Smooth muscle cell (in vitro differentiated cells): ENCODE results near the gene ZNF335. TPM values are rescaled to one million over a fixed set of nuclear protein-coding genes. Genes with fewer than 3 reads are reported as not detected.

Source experiments
- DNase-seq: peaks from one replicate; lab custom pipeline; 2025; ENCODE audit not compliant: unreplicated experiment; lab: John Stamatoyannopoulos, UW
- H2AFZ ChIP-seq: fragments of 200-600 bp; sonication (generic); 2 replicates; pipeline ENCODE4 v1.6.0; 2016; ENCODE audit warnings: antibody characterized with exemption, low read depth, mild to moderate bottlenecking
- H3F3A ChIP-seq: fragments of 200-600 bp; sonication (generic); 2 replicates; pipeline ENCODE4 v1.6.0; 2017; ENCODE audit warnings: antibody characterized with exemption, low read depth
- H3K27ac ChIP-seq: fragments of 200-600 bp; sonication (generic); 2 replicates; pipeline ENCODE4 v1.5.1; 2016; ENCODE audit warnings: low read depth, mild to moderate bottlenecking
- H3K27me3 ChIP-seq: fragments of 200-600 bp; sonication (generic); 2 replicates; pipeline ENCODE4 v1.6.1; 2016; ENCODE audit warnings: low read depth, mild to moderate bottlenecking
- H3K36me3 ChIP-seq: fragments of 200-600 bp; sonication (generic); 2 replicates; pipeline ENCODE4 v1.5.1; 2016; ENCODE audit warnings: low read depth
- H3K4me1 ChIP-seq: fragments of 200-600 bp; sonication (generic); 2 replicates; pipeline ENCODE4 v1.5.1; 2016; ENCODE audit warnings: low read depth
- H3K4me2 ChIP-seq: fragments of 200-600 bp; sonication (generic); 2 replicates; pipeline ENCODE4 v1.6.0; 2016; ENCODE audit warnings: mild to moderate bottlenecking
- H3K4me3 ChIP-seq: fragments of 200-600 bp; sonication (generic); 2 replicates; pipeline ENCODE4 v1.5.1; 2016; ENCODE audit warnings: mild to moderate bottlenecking
- H3K79me2 ChIP-seq: fragments of 200-600 bp; sonication (generic); 2 replicates; pipeline ENCODE4 v1.6.0; 2016; ENCODE audit warnings: low read depth, mild to moderate bottlenecking
- H3K9ac ChIP-seq: fragments of 200-600 bp; sonication (generic); 2 replicates; pipeline ENCODE4 v1.6.0; 2016; ENCODE audit warnings: low read depth
- H3K9me3 ChIP-seq: fragments of 200-600 bp; sonication (generic); replicated peaks from 2 replicates; pipeline ENCODE4 v1.5.1; 2016; ENCODE audit warnings: low read depth
- H4K20me1 ChIP-seq: fragments of 200-600 bp; sonication (generic); 2 replicates; pipeline ENCODE4 v1.6.0; 2016; ENCODE audit warnings: low read depth
- WGBS: methylation state at CpG from one replicate; pipeline ENCODE4 v1.1.7; 2016; ENCODE audit warnings: low lambda C conversion rate; 5-methylcytosine and 5-hydroxymethylcytosine counted together
- polyA plus RNA-seq: library from polyadenylated mRNA; unstranded; fragments of >200 nt; fragmentation: Nextera tagmentation; extraction: Ambion mirVana; gene quantifications from 2 replicates; pipeline ENCODE4 v1.2.1, GENCODE V29; 2016
- total RNA-seq: library from RNA; depleted of rRNA; stranded (reverse); fragments of >200 nt; gene quantifications from 2 replicates; pipeline ENCODE4 v1.2.3, GENCODE V29; 2014
- TF ChIP-seq, protein P1 (sequence below): fragments of 200-600 bp; sonication (generic); IDR thresholded peaks from 2 replicates; pipeline ENCODE4 v1.5.1; 2017; ENCODE audit warnings: borderline replicate concordance, mild to moderate bottlenecking, antibody characterized with exemption; ENCODE audit not compliant: insufficient read depth, poor library complexity, severe bottlenecking

The ZNF335 gene
- total and polyA plus RNA-seq, 2 experiments from 2014 or later = 11.2 to 14.2 TPM

DNA sequence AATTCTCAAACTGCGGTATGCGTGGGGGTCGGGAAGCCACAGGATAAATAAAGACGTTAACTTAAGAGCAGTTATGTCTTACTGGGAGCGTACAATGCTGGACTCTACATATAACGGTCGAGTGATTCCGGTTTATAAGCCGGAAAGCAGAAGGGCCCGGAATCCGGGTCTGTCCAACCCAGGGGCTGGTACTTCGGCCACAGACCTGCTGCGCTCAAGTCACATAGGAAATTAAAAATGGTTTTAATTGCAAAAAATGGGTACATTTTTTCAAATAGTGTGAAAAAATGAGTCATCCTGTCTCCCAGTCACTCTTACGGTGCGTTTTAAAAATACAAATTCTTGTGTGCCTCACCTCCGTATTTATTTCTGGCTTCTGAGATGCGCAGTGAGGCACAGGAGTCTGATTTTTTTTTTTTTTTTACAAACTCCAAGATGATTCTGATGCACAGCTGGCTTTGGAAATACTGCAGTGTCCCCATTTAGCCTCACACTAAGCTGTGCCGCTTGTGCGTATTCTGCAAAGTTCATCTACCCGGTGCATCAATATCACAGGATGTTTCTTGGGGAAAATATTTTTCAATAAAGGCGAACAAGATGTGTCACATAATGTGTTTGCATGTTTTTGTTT is 36.5 kb downstream of the ZNF335 start:
- 15% methylated on average over 21 of the region's 21 CpGs for WGBS
- Histone ChIP-seq H3K9ac (peak overlapping the region; percentile 92), H3F3A (peaks cover under 1% of the 10 kb centered on the region), H3K4me3 (peak overlapping the region; percentile 94), H2AFZ (no peak overlapping the region), H3K36me3 (peaks cover 2% of the 10 kb centered on the region), H3K27ac (peak overlapping the region; percentile 96), H3K27me3 (no peaks in the 10 kb centered on the region), H3K79me2 (peaks cover 35% of the 10 kb centered on the region), H3K9me3 (no peaks in the 10 kb centered on the region), H3K4me1 (peaks cover 10% of the 10 kb centered on the region), H3K4me2 (peak overlapping the region; percentile 89), H4K20me1 (peaks cover 49% of the 10 kb centered on the region)
- TF ChIP-seq, protein P1, sequence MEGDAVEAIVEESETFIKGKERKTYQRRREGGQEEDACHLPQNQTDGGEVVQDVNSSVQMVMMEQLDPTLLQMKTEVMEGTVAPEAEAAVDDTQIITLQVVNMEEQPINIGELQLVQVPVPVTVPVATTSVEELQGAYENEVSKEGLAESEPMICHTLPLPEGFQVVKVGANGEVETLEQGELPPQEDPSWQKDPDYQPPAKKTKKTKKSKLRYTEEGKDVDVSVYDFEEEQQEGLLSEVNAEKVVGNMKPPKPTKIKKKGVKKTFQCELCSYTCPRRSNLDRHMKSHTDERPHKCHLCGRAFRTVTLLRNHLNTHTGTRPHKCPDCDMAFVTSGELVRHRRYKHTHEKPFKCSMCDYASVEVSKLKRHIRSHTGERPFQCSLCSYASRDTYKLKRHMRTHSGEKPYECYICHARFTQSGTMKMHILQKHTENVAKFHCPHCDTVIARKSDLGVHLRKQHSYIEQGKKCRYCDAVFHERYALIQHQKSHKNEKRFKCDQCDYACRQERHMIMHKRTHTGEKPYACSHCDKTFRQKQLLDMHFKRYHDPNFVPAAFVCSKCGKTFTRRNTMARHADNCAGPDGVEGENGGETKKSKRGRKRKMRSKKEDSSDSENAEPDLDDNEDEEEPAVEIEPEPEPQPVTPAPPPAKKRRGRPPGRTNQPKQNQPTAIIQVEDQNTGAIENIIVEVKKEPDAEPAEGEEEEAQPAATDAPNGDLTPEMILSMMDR = no peak
- no peak for DNase-seq

DNA sequence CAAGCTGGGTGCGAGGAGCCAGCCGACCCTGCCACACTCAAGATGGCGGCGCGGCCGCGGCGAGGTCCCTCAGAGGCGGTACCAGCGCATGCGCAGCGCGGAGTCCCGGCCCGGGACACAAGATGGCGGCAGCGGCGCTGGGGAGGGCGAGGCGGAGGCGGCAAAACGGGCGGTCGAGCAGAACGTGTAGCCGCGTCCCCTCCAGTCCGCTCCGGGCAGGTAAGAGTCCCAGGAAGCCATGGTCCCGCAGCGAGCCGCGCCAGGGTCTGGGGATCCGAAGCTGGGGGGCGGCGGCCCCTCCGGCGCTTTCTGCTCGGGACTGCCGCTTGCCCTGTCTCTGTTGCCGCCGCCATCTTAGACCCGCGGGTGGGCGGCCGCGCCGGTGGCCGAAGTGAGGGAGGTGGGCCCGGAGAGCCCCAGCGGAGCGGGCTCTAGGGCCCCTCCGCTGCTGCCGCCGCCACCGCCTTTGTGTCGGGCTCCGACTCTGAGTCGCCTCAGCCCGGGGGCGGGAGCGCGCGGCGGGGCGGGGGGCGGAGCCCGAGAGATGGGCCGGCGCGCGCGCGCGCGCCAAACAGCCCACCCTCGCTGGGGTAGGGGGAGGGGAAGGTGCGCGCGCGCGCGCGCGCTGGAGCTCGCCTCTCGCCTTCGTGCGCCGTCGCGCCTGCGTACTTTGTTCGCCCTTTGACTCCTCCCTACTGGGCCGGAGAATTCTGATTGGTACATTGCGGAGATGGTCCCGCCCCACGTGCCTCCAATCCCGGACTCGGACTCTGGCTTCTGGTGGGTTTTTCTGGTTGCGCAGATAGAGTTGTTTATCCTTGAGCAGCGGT is 37.2 kb downstream of the ZNF335 start, which contains the start of gene PCIF1:
Gene PCIF1, plus strand, starts transcription at position 98 of the 830 bp plus-strand sequence. CDS start 4,317 bp downstream, outside the sequence.
- Histone ChIP-seq H3F3A (peaks cover 8% of the 10 kb centered on the region), H3K27ac (peak within 1 kb of the TSS; percentile 100), H3K27me3 (no peaks in the 10 kb centered on the region), H3K4me1 (peaks cover 10% of the 10 kb centered on the region), H2AFZ (peak within 1 kb of the TSS; percentile 64), H3K36me3 (peaks cover 2% of the 10 kb centered on the region), H4K20me1 (peaks cover 49% of the 10 kb centered on the region), H3K4me3 (peak within 1 kb of the TSS; percentile 94), H3K4me2 (peak within 1 kb of the TSS; percentile 99), H3K9me3 (no peaks in the 10 kb centered on the region), H3K9ac (peak within 1 kb of the TSS; percentile 100), H3K79me2 (peaks cover 35% of the 10 kb centered on the region)
- under 1% methylated on average over 55 of the region's 102 CpGs for WGBS
- DNase-seq = peak; percentile 92
- TF ChIP-seq, protein P1 = no peak

DNA sequence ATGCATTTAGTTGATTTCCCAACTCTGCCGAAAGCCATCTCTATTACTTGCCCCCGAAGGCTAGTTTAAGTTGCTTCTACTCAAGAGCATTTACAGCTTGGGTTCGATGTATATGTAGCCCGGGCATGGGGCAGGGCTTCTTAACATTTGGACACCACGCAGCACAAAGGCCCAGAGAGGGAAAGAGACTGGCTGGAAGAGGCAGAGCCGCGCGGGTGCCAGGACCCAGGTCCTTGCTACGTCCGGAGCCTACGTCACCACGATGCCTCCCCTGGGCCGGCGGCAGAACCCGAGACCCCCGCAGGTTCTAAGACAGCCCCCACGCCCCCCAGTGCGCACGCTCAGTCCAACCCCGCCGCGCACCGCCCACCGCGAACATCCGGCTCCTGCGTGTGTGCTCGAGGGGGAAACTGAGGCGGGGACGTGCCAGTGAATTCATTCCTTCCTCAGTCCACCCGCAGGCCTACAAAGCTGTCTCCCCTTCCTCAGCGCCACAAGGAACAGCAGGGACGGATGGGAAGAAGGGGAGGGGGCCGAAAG is 37.9 kb downstream of the ZNF335 start:
- WGBS = 2% methylated on average over 34 of the region's 34 CpGs
- peak overlapping the region; percentile 100 for H3K9ac ChIP-seq
- H3F3A ChIP-seq = peaks cover 9% of the 10 kb centered on the region
- H3K4me1 ChIP-seq = peaks cover 10% of the 10 kb centered on the region
- no peaks in the 10 kb centered on the region for H3K27me3 ChIP-seq
- DNase-seq = no peak
- peak overlapping the region; percentile 99 for H3K4me2 ChIP-seq
- H3K9me3 ChIP-seq = no peaks in the 10 kb centered on the region
- TF ChIP-seq, protein P1 = no peak
- H3K27ac ChIP-seq = peak overlapping the region; percentile 100
- peak overlapping the region; percentile 94 for H3K4me3 ChIP-seq
- peaks cover 35% of the 10 kb centered on the region for H3K79me2 ChIP-seq
- H4K20me1 ChIP-seq = peaks cover 49% of the 10 kb centered on the region
- no peak overlapping the region for H2AFZ ChIP-seq
- H3K36me3 ChIP-seq = peaks cover 2% of the 10 kb centered on the region
